Duodenal mucosa (tissue), 2 donors: ENCODE results near the gene LTBR.

Experiments
- H3K27ac ChIP-seq: one replicate; pipeline ENCODE4 v1.7.0; 2013; ENCODE audit warnings: low read depth, low read length
- H3K27me3 ChIP-seq, 2 donors: one replicate each; pipeline ENCODE4 v1.7.0; 2013; ENCODE audit warnings: low read length in 2 of 2, control low read depth in 1 of 2; ENCODE audit not compliant: insufficient read depth in 2 of 2, control insufficient read depth in 1 of 2
- H3K36me3 ChIP-seq, 2 donors: one replicate each; pipeline ENCODE4 v1.7.0; 2013; ENCODE audit warnings: low read length in 2 of 2, control low read depth in 1 of 2; ENCODE audit not compliant: insufficient read depth in 2 of 2, control insufficient read depth in 1 of 2
- H3K4me1 ChIP-seq, 2 donors: one replicate each; pipeline ENCODE4 v1.7.0; 2013; ENCODE audit warnings: low read length in 2 of 2, control low read depth in 1 of 2; ENCODE audit not compliant: insufficient read depth in 2 of 2, control insufficient read depth in 1 of 2
- H3K4me3 ChIP-seq, 2 donors: one replicate each; pipeline ENCODE4 v1.7.0; 2013; ENCODE audit warnings: low read length in 2 of 2, low read depth in 1 of 2
- H3K9ac ChIP-seq, 2 donors: one replicate each; pipeline ENCODE4 v1.7.0; 2013; ENCODE audit warnings: low read length in 2 of 2, low read depth in 1 of 2
- H3K9me3 ChIP-seq, 2 donors: one replicate each; pipeline ENCODE4 v1.7.0; 2013; ENCODE audit warnings: low read length in 2 of 2, control low read depth in 1 of 2; ENCODE audit not compliant: control insufficient read depth in 1 of 2

LTBR gene

GRCh38 chr12:6435961-6436715, 52.2 kb downstream of the LTBR start:
- H3K9ac ChIP-seq, result no peak overlapping the region
- H3K4me3 ChIP-seq, result no peak overlapping the region
- no peak overlapping the region for H3K27ac ChIP-seq
- no peaks in the 10 kb centered on the region for H3K27me3 ChIP-seq
- no peaks in the 10 kb centered on the region for H3K9me3 ChIP-seq
- H3K36me3 ChIP-seq, result no peaks in the 10 kb centered on the region
- peaks cover 0 to 1% of the 10 kb centered on the region in 2 donors for H3K4me1 ChIP-seq

GRCh38 chr12:6437586-6437985, 53.6 kb downstream of the LTBR start:
- Histone ChIP-seq H3K4me3 (no peak overlapping the region), H3K27ac (no peak overlapping the region), H3K36me3 (no peaks in the 10 kb centered on the region), H3K27me3 (no peaks in the 10 kb centered on the region), H3K9me3 (no peaks in the 10 kb centered on the region), H3K9ac (no peak overlapping the region), H3K4me1 (no peaks in the 10 kb centered on the region)

GRCh38 chr12:6438345-6438744, 54.4 kb downstream of the LTBR start:
- no peaks in the 10 kb centered on the region for H3K4me1 ChIP-seq
- H3K27ac ChIP-seq, result no peak overlapping the region
- no peaks in the 10 kb centered on the region for H3K36me3 ChIP-seq
- H3K27me3 ChIP-seq, result no peaks in the 10 kb centered on the region
- no peak overlapping the region for H3K4me3 ChIP-seq
- H3K9me3 ChIP-seq, result no peaks in the 10 kb centered on the region
- H3K9ac ChIP-seq, result no peak overlapping the region

GRCh38 chr12:6440391-6440790, 56.4 kb downstream of the LTBR start:
- no peaks in the 10 kb centered on the region for H3K27me3 ChIP-seq
- no peak overlapping the region for H3K4me3 ChIP-seq
- H3K9me3 ChIP-seq, result no peaks in the 10 kb centered on the region
- no peaks in the 10 kb centered on the region for H3K36me3 ChIP-seq
- no peaks in the 10 kb centered on the region for H3K4me1 ChIP-seq
- H3K9ac ChIP-seq, result no peak overlapping the region
- H3K27ac ChIP-seq, result no peak overlapping the region
